ENCODE results near the gene ZNF550.

- no peak for TF ChIP-seq CTCF (IDR thresholded peaks at IDR 0.05; ENCODE audit: low read depth, low read length, poor library complexity, severe bottlenecking)
- TF ChIP-seq EZH2phosphoT487 (IDR thresholded peaks at IDR 0.05; ENCODE audit: borderline replicate concordance, low read length): no peak
These were observed 44.4 kb downstream of the ZNF550 start for GRCh38 chr19:57515255-57515654.

Measured in DOHH2 (cell line).